B cell (primary cell): ENCODE measurements around the gene ASGR2.

Source experiments
- EZH2 ChIP-seq: IDR thresholded peaks from 2 replicates; pipeline ENCODE4 v1.6.1; 2012; ENCODE audit warnings: borderline replicate concordance, low read depth, mild to moderate bottlenecking, moderate library complexity, low read length; ENCODE audit not compliant: insufficient read depth, poor library complexity, severe bottlenecking
- TF ChIP-seq, protein P1 (sequence below): fragments of 200-600 bp; IDR thresholded peaks from one replicate; pipeline ENCODE4 v1.8.0; 2022; ENCODE audit warnings: antibody characterized with exemption, mild to moderate bottlenecking

DNA sequence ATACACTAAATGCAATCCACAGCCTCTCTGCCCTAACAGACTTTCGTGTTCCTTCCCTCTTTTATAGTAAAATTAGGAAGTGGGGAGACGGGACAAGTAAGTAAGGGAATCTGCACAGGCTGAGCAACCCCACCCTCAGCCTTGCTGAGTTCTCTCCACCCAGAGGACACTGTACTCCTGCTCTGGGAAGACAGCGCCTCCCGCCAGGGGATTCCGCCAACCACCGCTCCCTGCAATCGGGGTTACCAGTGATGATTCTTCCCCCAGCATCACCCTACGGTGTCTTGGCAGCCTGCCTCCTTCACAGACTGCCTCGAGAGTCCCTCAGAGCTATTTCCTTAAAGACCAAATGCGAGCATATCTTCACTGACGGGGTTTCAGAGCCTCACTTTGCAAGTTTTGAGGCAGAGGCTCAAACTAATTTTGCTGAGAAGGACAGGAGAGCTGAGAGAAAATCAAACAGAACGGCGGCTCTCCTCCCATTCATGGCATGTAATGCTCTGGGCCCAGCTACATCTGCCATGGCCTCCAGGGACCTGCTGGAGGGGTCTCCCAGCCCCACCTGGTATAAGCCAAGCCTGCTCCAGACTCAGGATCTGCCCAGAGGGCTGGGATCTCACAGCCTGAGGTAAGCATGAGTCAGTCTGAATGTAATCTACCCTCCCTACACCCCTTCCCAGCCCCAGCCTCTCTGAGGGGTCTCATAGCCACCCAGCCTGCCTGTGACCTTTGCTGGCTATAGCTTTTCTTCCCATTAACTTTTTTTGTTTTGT lies 22.7 kb upstream of the ASGR2 start:
- TF ChIP-seq, protein P1, sequence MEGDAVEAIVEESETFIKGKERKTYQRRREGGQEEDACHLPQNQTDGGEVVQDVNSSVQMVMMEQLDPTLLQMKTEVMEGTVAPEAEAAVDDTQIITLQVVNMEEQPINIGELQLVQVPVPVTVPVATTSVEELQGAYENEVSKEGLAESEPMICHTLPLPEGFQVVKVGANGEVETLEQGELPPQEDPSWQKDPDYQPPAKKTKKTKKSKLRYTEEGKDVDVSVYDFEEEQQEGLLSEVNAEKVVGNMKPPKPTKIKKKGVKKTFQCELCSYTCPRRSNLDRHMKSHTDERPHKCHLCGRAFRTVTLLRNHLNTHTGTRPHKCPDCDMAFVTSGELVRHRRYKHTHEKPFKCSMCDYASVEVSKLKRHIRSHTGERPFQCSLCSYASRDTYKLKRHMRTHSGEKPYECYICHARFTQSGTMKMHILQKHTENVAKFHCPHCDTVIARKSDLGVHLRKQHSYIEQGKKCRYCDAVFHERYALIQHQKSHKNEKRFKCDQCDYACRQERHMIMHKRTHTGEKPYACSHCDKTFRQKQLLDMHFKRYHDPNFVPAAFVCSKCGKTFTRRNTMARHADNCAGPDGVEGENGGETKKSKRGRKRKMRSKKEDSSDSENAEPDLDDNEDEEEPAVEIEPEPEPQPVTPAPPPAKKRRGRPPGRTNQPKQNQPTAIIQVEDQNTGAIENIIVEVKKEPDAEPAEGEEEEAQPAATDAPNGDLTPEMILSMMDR = no peak
- TF ChIP-seq EZH2 = no peak
